Mammary epithelial cell (primary cell): ENCODE measurements around the gene RYR1.

Source experiments
- EZH2 ChIP-seq: IDR thresholded peaks from 2 replicates; pipeline ENCODE4 v1.6.1; 2012; ENCODE audit warnings: low read length, inconsistent platforms, borderline replicate concordance
- TF ChIP-seq, protein P1 (sequence below), 2 donors: IDR thresholded peaks in 1 of 2; conservative IDR thresholded peaks in 1 of 2; 2 replicates each; pipeline ENCODE4 v1.5.1; 2011 to 2012; ENCODE audit warnings: inconsistent platforms in 2 of 2, low read length in 2 of 2, mild to moderate bottlenecking in 2 of 2, control low read depth in 1 of 2, low read depth in 1 of 2; ENCODE audit not compliant: insufficient read depth in 1 of 2; ENCODE audit errors: extremely low read depth in 1 of 2

DNA sequence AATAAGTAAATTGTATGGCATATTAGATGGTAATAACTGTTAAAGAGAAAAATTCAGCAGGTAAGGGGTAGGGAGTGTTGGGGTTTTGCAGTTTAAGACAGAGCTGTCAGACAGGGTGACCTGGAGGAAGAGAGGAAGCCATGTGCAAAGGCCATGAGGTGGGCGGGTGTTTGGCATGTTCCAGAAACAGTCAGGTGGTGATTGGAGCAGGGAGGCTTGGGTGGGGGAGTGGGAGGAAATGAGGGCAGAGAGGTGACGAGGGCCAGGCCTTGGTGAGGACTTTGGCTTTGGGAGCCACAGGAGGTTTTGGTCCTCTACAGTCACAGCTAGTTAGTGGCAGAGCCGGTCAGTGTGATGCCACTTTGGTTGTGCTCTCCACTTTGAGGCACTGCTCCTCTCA, 20.1 kb downstream of the RYR1 start:
- TF ChIP-seq, protein P1, sequence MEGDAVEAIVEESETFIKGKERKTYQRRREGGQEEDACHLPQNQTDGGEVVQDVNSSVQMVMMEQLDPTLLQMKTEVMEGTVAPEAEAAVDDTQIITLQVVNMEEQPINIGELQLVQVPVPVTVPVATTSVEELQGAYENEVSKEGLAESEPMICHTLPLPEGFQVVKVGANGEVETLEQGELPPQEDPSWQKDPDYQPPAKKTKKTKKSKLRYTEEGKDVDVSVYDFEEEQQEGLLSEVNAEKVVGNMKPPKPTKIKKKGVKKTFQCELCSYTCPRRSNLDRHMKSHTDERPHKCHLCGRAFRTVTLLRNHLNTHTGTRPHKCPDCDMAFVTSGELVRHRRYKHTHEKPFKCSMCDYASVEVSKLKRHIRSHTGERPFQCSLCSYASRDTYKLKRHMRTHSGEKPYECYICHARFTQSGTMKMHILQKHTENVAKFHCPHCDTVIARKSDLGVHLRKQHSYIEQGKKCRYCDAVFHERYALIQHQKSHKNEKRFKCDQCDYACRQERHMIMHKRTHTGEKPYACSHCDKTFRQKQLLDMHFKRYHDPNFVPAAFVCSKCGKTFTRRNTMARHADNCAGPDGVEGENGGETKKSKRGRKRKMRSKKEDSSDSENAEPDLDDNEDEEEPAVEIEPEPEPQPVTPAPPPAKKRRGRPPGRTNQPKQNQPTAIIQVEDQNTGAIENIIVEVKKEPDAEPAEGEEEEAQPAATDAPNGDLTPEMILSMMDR (conservative IDR thresholded peaks at IDR 0.05 in 1 of 2, IDR thresholded peaks at IDR 0.05 in 1 of 2; ENCODE audit: extremely low read depth in 1 of 2, insufficient read depth in 1 of 2, low read depth in 1 of 2, low read length in 2 of 2): no peak
- no peak for TF ChIP-seq EZH2
